Measurements from ENCODE around the gene TMEM232. TPM values are rescaled to one million over a fixed set of nuclear protein-coding genes. Genes with fewer than 3 reads are reported as not detected.

The TMEM232 gene
- 2.6 TPM in 1 of 2 replicates, not detected in the other for total RNA-seq (2014; rRNA removed; shearing (Covaris generic); ENCODE audit: low replicate concordance)

- Histone ChIP-seq H3K27me3 (no peaks in the 10 kb centered on the region), H3K4me3 (peak within 1 kb of the TSS; percentile 35), H3K9me3 (no peaks in the 10 kb centered on the region), H3K36me3 (no peaks in the 10 kb centered on the region)
- peak; percentile 63 for DNase-seq
Observed at GRCh38 chr5:110726249-110727024, at the start of gene TMEM232. TSS of gene TMEM232 (minus strand) at chr5:110726671. CDS start at chr5:110667352, 59,319 bp downstream.

GRCh38 chr5:110770286-110770685 lies 43.8 kb upstream of the TMEM232 start:
- DNase-seq, result no peak
- no peak overlapping the region for H3K4me3 ChIP-seq
- H3K36me3 ChIP-seq, result no peaks in the 10 kb centered on the region
- H3K9me3 ChIP-seq, result no peaks in the 10 kb centered on the region
- no peaks in the 10 kb centered on the region for H3K27me3 ChIP-seq

GRCh38 chr5:110769000-110769681 lies 42.7 kb upstream of the TMEM232 start:
- Histone ChIP-seq H3K36me3 (peaks cover 2% of the 10 kb centered on the region; the same call in 1 of the 2 replicates), H3K4me3 (no peak overlapping the region), H3K27me3 (no peaks in the 10 kb centered on the region), H3K9me3 (no peaks in the 10 kb centered on the region)
- peak; percentile 18 for DNase-seq

- peaks cover 8% of the 10 kb centered on the region for H3K36me3 ChIP-seq
- peak; percentile 43 for DNase-seq
- H3K27me3 ChIP-seq, result no peaks in the 10 kb centered on the region
- no peak overlapping the region for H3K4me3 ChIP-seq
- no peaks in the 10 kb centered on the region for H3K9me3 ChIP-seq
Observed at GRCh38 chr5:110768138-110768860, 41.8 kb upstream of the TMEM232 start.

- Histone ChIP-seq H3K36me3 (peaks cover 73% of the 10 kb centered on the region), H3K9me3 (no peaks in the 10 kb centered on the region), H3K27me3 (no peaks in the 10 kb centered on the region), H3K4me3 (no peak overlapping the region)
- no peak for DNase-seq
Observed at GRCh38 chr5:110760158-110760557, 33.7 kb upstream of the TMEM232 start.

- H3K9me3 ChIP-seq, result no peaks in the 10 kb centered on the region
- H3K36me3 ChIP-seq, result peaks cover 71% of the 10 kb centered on the region
- no peak overlapping the region for H3K4me3 ChIP-seq
- no peak for DNase-seq
- H3K27me3 ChIP-seq, result no peaks in the 10 kb centered on the region
Observed at GRCh38 chr5:110757118-110757729, 30.8 kb upstream of the TMEM232 start.

- DNase-seq, result no peak
- Histone ChIP-seq H3K4me3 (no peak overlapping the region), H3K9me3 (no peaks in the 10 kb centered on the region), H3K27me3 (no peaks in the 10 kb centered on the region), H3K36me3 (peaks cover 71% of the 10 kb centered on the region)
Observed at GRCh38 chr5:110754181-110754580, 27.7 kb upstream of the TMEM232 start.

GRCh38 chr5:110753600-110753999 lies 27.1 kb upstream of the TMEM232 start:
- DNase-seq, result no peak
- H3K27me3 ChIP-seq, result no peaks in the 10 kb centered on the region
- H3K4me3 ChIP-seq, result no peak overlapping the region
- H3K36me3 ChIP-seq, result peaks cover 69% of the 10 kb centered on the region
- no peaks in the 10 kb centered on the region for H3K9me3 ChIP-seq

GRCh38 chr5:110752953-110753352 lies 26.5 kb upstream of the TMEM232 start:
- peaks cover 68% of the 10 kb centered on the region for H3K36me3 ChIP-seq
- H3K4me3 ChIP-seq, result no peak overlapping the region
- no peaks in the 10 kb centered on the region for H3K9me3 ChIP-seq
- no peaks in the 10 kb centered on the region for H3K27me3 ChIP-seq
- DNase-seq, result no peak

- no peak for DNase-seq
- Histone ChIP-seq H3K36me3 (peaks cover 68% of the 10 kb centered on the region), H3K4me3 (no peak overlapping the region), H3K9me3 (no peaks in the 10 kb centered on the region), H3K27me3 (no peaks in the 10 kb centered on the region)
Observed at GRCh38 chr5:110751902-110752762, 25.7 kb upstream of the TMEM232 start.

GRCh38 chr5:110738812-110739651 lies 12.6 kb upstream of the TMEM232 start, which contains the start of gene SLC25A46:
TSS of gene SLC25A46 (plus strand) at chr5:110739007. CDS start at chr5:110739120, 113 bp downstream.
- peaks cover 16% of the 10 kb centered on the region for H3K36me3 ChIP-seq
- peak; percentile 90 for DNase-seq
- peak within 1 kb of the TSS; percentile 87 for H3K4me3 ChIP-seq
- no peaks in the 10 kb centered on the region for H3K9me3 ChIP-seq
- H3K27me3 ChIP-seq, result peaks cover 3% of the 10 kb centered on the region; the same call in 1 of the 2 replicates

- peaks cover 3% of the 10 kb centered on the region; the same call in 1 of the 2 replicates for H3K27me3 ChIP-seq
- H3K9me3 ChIP-seq, result no peaks in the 10 kb centered on the region
- no peak for DNase-seq
- H3K36me3 ChIP-seq, result peaks cover 10% of the 10 kb centered on the region
- peak overlapping the region; percentile 87 for H3K4me3 ChIP-seq
Observed at GRCh38 chr5:110738503-110738811, 12.0 kb upstream of the TMEM232 start.

GRCh38 chr5:110736753-110737152 lies 10.3 kb upstream of the TMEM232 start:
- DNase-seq, result no peak
- no peaks in the 10 kb centered on the region for H3K9me3 ChIP-seq
- H3K4me3 ChIP-seq, result no peak overlapping the region
- H3K36me3 ChIP-seq, result 0 out of 2 replicates have a peak, but pooled peaks cover 3% of the 10 kb centered on the region
- H3K27me3 ChIP-seq, result peaks cover 3% of the 10 kb centered on the region; the same call in 1 of the 2 replicates

- DNase-seq, result no peak
- H3K9me3 ChIP-seq, result no peaks in the 10 kb centered on the region
- 0 out of 2 replicates have a peak, but pooled peaks cover 3% of the 10 kb centered on the region for H3K36me3 ChIP-seq
- peaks cover 3% of the 10 kb centered on the region; the same call in 1 of the 2 replicates for H3K27me3 ChIP-seq
- no peak overlapping the region for H3K4me3 ChIP-seq
Observed at GRCh38 chr5:110735556-110735955, 9.1 kb upstream of the TMEM232 start.

- Histone ChIP-seq H3K36me3 (no peaks in the 10 kb centered on the region), H3K4me3 (no peak overlapping the region), H3K9me3 (no peaks in the 10 kb centered on the region), H3K27me3 (peaks cover 3% of the 10 kb centered on the region; the same call in 1 of the 2 replicates)
- DNase-seq, result no peak
Observed at GRCh38 chr5:110734101-110734500, 7.6 kb upstream of the TMEM232 start.
